Hematopoietic multipotent progenitor cell treated with erythropoietin and hydrocortisone succinate and interleukin-3 and kit ligand, for 17 days (in vitro differentiated cells): ENCODE results near the gene THRB.

Experiments
- DNase-seq: peaks from one replicate; pipeline ENCODE4 v3.0.0-alpha.2; 2015; ENCODE audit warnings: low spot score

Gene THRB

GRCh38 chr3:24351779-24352469 lies 142.7 kb downstream of the THRB start:
- DNase-seq, result peak; percentile 42

- DNase-seq, result no peak
These were observed 145.2 kb downstream of the THRB start for GRCh38 chr3:24349367-24350019.

DNA sequence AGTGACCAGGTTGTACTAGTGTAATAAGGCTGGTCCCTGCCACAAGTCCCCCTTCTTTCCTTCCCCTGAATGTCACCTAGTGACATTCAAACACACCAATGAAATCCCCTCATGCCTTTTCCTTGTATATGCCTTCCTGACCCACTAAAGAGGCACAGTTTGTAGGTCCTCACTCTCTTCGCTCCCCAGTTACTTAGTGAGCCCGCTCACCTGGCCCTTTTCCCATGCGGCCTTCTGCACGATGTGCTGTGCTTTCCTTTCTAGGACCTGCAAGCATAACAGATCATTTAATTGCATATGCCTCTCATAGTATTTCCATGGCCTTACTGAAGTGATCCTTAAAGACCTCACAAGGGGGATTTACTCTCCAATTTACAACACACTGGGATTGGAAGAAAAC lies 146.3 kb downstream of the THRB start:
- no peak for DNase-seq

DNA sequence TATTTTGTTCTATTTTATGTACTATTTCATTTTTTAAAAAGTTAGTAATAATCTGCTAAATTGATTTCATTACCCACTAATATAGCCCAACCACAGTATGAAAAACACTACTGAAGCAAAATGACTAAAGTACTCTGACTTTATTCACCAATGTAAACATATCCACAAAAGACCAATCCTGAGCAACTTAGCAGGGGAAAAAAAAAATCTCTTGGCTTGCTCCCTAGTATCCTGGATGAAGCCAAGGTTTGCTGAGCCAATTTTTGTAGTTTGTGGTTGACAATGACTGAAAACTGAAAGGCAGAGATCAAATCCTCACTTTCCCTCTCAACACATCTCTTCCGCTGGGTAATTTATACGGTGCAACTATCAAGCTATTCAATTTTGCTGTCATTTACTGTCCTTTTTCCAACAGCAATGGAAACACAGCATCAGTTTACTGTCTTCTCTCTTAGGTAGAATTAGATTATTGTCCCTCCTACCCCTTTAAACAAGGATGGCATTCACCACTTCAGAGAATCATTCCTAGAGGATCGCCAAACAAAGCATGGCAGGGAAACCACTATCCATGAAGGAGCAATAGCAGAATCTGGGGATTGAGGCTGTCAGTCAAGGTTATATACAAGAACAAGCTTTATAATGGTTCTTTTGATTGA lies 149.7 kb downstream of the THRB start:
- no peak for DNase-seq

GRCh38 chr3:24343084-24343783 lies 151.4 kb downstream of the THRB start:
- DNase-seq, result no peak

GRCh38 chr3:24342275-24342674 lies 152.4 kb downstream of the THRB start:
- no peak for DNase-seq

DNA sequence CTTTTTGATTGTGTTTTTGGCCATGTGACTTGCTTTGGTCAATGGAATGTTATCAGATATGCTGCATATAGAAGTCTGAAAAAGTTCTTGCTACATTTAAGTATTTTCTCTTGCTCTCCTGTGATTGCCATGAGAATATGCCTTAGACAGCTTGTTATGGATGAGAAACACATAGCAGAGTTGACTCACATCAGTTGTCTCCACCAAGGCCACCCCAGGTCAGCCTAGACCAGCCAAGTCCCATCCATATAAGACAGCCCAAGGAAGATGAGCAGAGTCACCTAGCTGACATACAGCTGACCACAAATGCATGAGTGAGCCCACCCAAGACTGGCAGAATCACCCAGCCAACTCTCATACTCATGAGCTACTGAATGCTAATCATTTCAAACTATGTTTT lies 153.0 kb downstream of the THRB start:
- DNase-seq, result no peak

- DNase-seq, result no peak
These were observed 153.7 kb downstream of the THRB start for GRCh38 chr3:24340966-24341365.

GRCh38 chr3:24340161-24340560 lies 154.5 kb downstream of the THRB start:
- DNase-seq, result no peak

DNA sequence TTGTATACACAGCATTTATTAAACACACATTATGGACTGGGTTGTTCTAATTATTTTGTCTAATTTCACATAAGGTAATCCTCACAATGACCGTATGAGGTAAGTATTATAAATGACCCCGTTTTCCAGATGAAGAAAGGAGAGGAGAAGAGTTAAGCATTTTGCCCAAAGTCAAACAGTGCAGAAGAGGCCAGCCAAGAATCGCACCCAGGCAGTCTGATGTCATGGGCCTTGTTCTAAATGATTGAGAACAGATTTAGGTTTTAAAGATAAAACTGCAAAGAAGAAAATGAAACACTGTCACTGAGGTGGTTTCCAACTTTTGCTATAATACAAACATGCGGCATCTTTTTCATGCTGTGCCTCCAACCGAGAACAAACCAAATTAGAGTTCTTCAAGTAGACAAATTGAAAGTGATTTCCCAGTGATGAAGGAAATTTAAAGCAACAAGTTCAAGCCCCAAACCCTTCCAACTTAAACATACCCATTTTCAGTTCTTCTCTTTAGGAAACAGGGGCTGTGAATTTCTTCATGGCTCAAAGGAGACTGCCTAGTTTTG lies 155.3 kb downstream of the THRB start:
- no peak for DNase-seq

DNA sequence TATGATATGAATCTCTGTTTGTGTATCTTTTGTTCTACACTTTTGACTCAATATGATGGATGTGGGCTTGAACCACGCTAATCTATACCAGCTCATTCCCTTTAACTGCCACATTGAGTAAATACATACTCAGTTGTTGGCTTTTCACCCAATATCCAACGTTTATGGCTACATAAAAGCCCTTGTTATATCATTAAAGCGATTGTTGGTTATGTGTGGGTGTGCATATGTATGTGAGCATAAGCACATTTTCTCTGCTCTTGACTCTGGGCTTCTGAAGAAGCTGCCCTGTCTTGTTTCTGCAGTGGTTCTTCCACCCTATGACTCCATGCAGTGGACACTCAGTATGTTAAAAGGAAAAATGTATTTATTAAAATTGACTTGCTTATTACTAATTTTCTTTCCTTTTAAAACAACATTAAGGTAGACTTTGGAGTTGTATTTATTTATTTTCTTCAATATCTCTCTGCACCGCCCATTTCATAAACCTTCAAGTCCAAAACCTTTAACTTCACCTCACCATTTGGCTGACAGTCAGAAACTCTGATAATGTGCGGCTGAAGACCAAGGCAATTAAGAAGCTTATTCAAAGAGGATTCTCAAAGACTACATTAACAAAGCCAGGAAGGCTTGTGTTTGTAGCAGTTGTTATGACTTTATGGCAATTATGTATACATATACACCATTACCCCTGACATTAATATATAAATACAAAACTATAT lies 156.1 kb downstream of the THRB start:
- no peak for DNase-seq

GRCh38 chr3:24336101-24336500 lies 158.5 kb downstream of the THRB start:
- no peak for DNase-seq

GRCh38 chr3:24332092-24332491 lies 162.6 kb downstream of the THRB start:
- no peak for DNase-seq

DNA sequence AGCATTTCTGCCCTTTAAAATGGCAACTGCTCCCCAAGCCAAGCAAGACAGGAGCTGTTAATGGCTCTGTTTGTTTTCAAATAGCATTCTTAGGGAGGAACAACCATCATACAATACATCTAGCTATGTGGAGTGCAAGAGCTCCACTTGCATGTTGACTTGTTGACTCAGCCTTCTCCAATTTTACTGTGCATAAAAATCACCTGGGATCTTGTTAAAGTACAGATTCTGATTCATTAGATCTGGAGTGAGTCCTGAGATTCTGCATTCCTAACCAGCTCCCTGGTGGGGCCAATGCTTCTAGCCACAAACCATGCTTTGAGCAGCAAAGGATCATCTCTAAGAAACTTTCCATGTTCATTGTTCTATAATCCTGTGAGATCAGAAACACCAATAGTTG lies 171.4 kb downstream of the THRB start:
- DNase-seq, result no peak

DNA sequence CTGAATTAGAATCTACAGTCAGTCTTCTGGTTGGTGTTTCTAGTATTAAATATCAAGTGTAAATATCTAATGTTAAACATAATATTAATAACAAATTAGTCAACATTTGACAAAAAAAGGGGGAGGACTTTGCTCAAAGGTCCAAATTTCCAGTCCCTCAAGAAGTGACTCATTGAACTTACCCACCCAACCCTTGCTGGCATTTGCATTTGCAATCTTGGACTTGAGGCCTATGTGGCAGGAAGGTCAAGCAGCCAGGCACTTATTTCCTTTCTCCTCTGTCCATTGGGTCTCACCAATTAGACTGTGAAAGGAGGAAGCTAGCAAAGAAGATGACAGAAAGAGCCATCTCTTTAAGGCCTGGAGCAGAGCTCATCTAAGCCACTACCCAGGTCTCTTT lies 174.0 kb downstream of the THRB start:
- DNase-seq, result no peak

DNA sequence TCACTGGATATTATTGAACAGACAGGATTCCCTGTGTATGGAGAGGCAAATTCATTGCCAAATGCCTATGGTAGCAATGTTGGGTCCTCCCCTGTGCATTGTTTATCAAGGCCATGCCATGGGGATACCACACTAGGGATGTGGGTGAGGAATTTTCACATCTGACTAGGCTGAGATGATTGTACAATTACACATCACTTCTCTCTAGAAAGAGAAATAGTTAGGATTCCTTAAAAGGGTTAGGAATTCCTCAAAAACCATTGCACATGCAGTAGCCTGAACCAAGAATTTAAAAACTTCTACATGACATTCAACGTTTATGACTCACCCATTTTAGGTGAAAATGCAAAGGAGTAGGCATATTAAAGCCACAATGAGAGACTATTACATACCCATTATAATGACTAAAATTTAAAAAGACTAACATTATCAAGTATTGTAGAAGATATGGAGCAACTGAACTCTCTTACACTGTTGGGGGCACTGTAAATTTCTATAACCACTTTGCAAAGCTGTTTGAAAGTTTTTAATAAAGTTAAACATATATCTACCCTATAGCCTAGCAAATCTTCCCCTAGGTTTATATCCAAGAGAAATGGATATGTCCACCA lies 175.9 kb downstream of the THRB start:
- DNase-seq, result no peak

DNA sequence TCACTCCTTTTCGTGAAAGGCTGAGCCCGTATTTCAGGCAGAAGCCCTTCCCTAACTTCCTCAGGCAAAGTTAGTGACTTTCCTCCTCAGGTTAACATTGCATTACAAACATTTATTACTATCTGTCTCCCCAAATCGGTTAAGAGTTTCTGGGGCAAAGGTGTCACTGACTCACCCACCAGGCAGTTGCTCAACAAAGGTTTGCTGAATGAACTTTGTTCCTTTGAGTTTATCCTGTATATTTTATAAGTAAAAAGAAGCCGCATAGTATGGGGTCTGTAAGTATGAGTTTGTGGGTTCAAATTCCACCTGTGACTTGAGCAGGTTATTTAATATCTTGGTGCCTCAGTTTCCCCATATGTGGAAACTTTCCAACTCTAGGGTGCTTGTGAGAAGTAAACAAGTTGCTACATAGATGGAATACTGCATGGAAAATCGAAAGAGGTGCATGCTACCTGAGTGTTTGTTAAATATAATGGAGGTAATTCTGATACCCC lies 177.7 kb downstream of the THRB start:
- DNase-seq, result no peak

- DNase-seq, result no peak
These were observed 178.7 kb downstream of the THRB start for GRCh38 chr3:24315971-24316370.

- DNase-seq, result no peak
These were observed 179.3 kb downstream of the THRB start for GRCh38 chr3:24315356-24315755.

GRCh38 chr3:24311881-24312280 lies 182.8 kb downstream of the THRB start:
- DNase-seq, result no peak

DNA sequence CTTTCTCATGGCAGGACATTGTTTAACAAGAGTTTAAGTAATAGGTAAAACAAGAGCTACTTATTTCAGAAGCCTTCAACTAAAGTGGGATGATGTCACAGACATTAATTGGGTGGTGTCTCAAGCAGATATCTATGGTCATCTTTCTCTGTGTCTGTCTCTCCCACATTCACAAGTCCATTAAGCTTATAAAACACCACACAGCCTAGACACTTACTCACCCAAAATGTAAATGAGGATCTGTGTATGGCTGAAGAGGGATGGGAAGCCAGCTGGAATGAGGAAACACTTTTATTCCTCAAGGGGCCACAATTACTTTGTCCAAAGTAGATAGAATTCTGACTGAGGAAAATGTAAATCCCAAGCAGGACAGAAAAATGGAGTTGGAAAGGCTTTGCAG lies 183.8 kb downstream of the THRB start:
- DNase-seq, result no peak
